Trophoblast cell (in vitro differentiated cells and primary cell): ENCODE measurements around the gene ZNF354C.

Experiments
- DNase-seq, 2 donors: peaks; one replicate each; pipeline ENCODE4 v3.0.0-alpha.2; 2016
- H2AFZ ChIP-seq: 2 replicates; pipeline ENCODE4 v1.6.1; 2013; ENCODE audit warnings: low read length, moderate library complexity, mild to moderate bottlenecking; ENCODE audit not compliant: insufficient read depth, poor library complexity
- H2AK5ac ChIP-seq: 2 replicates; pipeline ENCODE4 v1.6.1; 2013; ENCODE audit warnings: mild to moderate bottlenecking, low read length
- H2BK120ac ChIP-seq: 2 replicates; pipeline ENCODE4 v1.6.1; 2013; ENCODE audit warnings: low read length, mild to moderate bottlenecking, moderate library complexity; ENCODE audit not compliant: insufficient read depth, poor library complexity
- H2BK12ac ChIP-seq: 2 replicates; pipeline ENCODE4 v1.6.1; 2013; ENCODE audit warnings: mild to moderate bottlenecking, low read length, moderate library complexity
- H2BK5ac ChIP-seq: 2 replicates; pipeline ENCODE4 v1.6.1; 2013; ENCODE audit warnings: low read length, low read depth, moderate library complexity, mild to moderate bottlenecking; ENCODE audit not compliant: poor library complexity
- H3K14ac ChIP-seq: 2 replicates; pipeline ENCODE4 v1.6.1; 2013; ENCODE audit warnings: mild to moderate bottlenecking, low read length
- H3K18ac ChIP-seq: 2 replicates; pipeline ENCODE4 v1.6.1; 2013; ENCODE audit warnings: mild to moderate bottlenecking, low read length
- H3K23ac ChIP-seq: 2 replicates; pipeline ENCODE4 v1.6.1; 2013; ENCODE audit warnings: low read length
- H3K27ac ChIP-seq: 2 replicates; pipeline ENCODE4 v1.5.1; 2013; ENCODE audit warnings: low read depth, mild to moderate bottlenecking, inconsistent platforms, low read length, moderate library complexity
- H3K27me3 ChIP-seq: 2 replicates; pipeline ENCODE4 v1.6.1; 2013; ENCODE audit warnings: inconsistent platforms, mild to moderate bottlenecking, low read length, moderate library complexity; ENCODE audit not compliant: insufficient read depth
- H3K36me3 ChIP-seq, 2 experiments: 1 replicate in 1 of 2; 2 replicates in 1 of 2; pipeline ENCODE4 v1.6.1; 2013; ENCODE audit warnings: low read length in 2 of 2, mild to moderate bottlenecking in 2 of 2, moderate library complexity in 1 of 2; ENCODE audit not compliant: insufficient read depth in 2 of 2, control insufficient read depth in 1 of 2
- H3K4ac ChIP-seq: 2 replicates; pipeline ENCODE4 v1.6.1; 2013; ENCODE audit warnings: low read depth, mild to moderate bottlenecking, low read length, moderate library complexity
- H3K4me1 ChIP-seq, 2 experiments: 1 replicate in 1 of 2; 2 replicates in 1 of 2; pipeline ENCODE4 v1.6.1; 2013; ENCODE audit warnings: low read length in 2 of 2, mild to moderate bottlenecking in 2 of 2, moderate library complexity in 1 of 2; ENCODE audit not compliant: insufficient read depth in 2 of 2, control insufficient read depth in 1 of 2
- H3K4me2 ChIP-seq: 2 replicates; pipeline ENCODE4 v1.6.1; 2013; ENCODE audit warnings: inconsistent platforms, mild to moderate bottlenecking, low read length, moderate library complexity
- H3K4me3 ChIP-seq: 2 replicates; pipeline ENCODE4 v1.5.1; 2013; ENCODE audit warnings: mild to moderate bottlenecking, low read depth, low read length, inconsistent platforms
- H3K79me1 ChIP-seq: one replicate; pipeline ENCODE4 v1.6.1; 2013; ENCODE audit warnings: low read length
- H3K79me2 ChIP-seq: 2 replicates; pipeline ENCODE4 v1.6.1; 2013; ENCODE audit warnings: low read length, mild to moderate bottlenecking; ENCODE audit not compliant: control insufficient read depth, insufficient read depth, poor library complexity
- H3K9ac ChIP-seq: 2 replicates; pipeline ENCODE4 v1.6.1; 2013; ENCODE audit warnings: mild to moderate bottlenecking, low read length
- H3K9me3 ChIP-seq: 2 replicates; pipeline ENCODE4 v1.6.1; 2013; ENCODE audit warnings: low read depth, mild to moderate bottlenecking, control low read depth, inconsistent platforms, low read length; ENCODE audit not compliant: insufficient read depth
- H4K12ac ChIP-seq: 2 replicates; pipeline ENCODE4 v1.6.1; 2013; ENCODE audit warnings: low read depth, mild to moderate bottlenecking, low read length, moderate library complexity
- H4K8ac ChIP-seq: 2 replicates; pipeline ENCODE4 v1.6.1; 2013; ENCODE audit warnings: low read depth, mild to moderate bottlenecking, low read length, moderate library complexity
- H4K91ac ChIP-seq: one replicate; pipeline ENCODE4 v1.6.1; 2013; ENCODE audit warnings: low read depth, mild to moderate bottlenecking, low read length, moderate library complexity
- WGBS: extraction: QIAGEN DNeasy Blood & Tissue Kit; methylation state at CpG from one replicate; pipeline ENCODE4 v1.1.7; 2013; ENCODE audit warnings: missing lambda C conversion rate; ENCODE audit not compliant: insufficient read length, insufficient coverage; ENCODE audit errors: extremely low coverage; 5-methylcytosine and 5-hydroxymethylcytosine counted together

Gene ZNF354C

GRCh38 chr5:179124273-179124852 is 64.2 kb downstream of the ZNF354C start:
- Histone ChIP-seq H3K27me3 (no peaks in the 10 kb centered on the region), H3K9me3 (peaks cover 79% of the 10 kb centered on the region), H2AK5ac (no peak overlapping the region), H3K79me1 (no peaks in the 10 kb centered on the region), H3K9ac (no peak overlapping the region), H4K12ac (no peak overlapping the region), H3K27ac (no peak overlapping the region), H3K23ac (no peak overlapping the region), H2BK5ac (no peak overlapping the region), H2BK12ac (no peak overlapping the region), H3K18ac (no peak overlapping the region), H3K4ac (no peak overlapping the region), H3K4me3 (no peak overlapping the region), H3K4me2 (no peak overlapping the region), H4K91ac (no peak overlapping the region), H3K14ac (no peak overlapping the region), H4K8ac (no peak overlapping the region), H2BK120ac (no peak overlapping the region), H3K79me2 (no peaks in the 10 kb centered on the region), H2AFZ (no peak overlapping the region), H3K36me3 (peaks cover 53 to 62% of the 10 kb centered on the region in 2 experiments), H3K4me1 (no peaks in the 10 kb centered on the region)
- DNase-seq = no peak
- no CpG with 5 or more reads among the region's 21 CpGs for WGBS

GRCh38 chr5:179124853-179125788 is 64.9 kb downstream of the ZNF354C start:
- Histone ChIP-seq H3K27ac (no peak overlapping the region), H3K27me3 (no peaks in the 10 kb centered on the region), H2AFZ (no peak overlapping the region), H3K4me3 (no peak overlapping the region), H2BK120ac (no peak overlapping the region), H3K4me1 (no peaks in the 10 kb centered on the region), H3K79me1 (no peaks in the 10 kb centered on the region), H3K9ac (no peak overlapping the region), H2BK5ac (no peak overlapping the region), H4K12ac (no peak overlapping the region), H3K18ac (no peak overlapping the region), H3K23ac (no peak overlapping the region), H4K91ac (no peak overlapping the region), H3K4ac (no peak overlapping the region), H3K36me3 (peaks cover 60 to 69% of the 10 kb centered on the region in 2 experiments), H3K9me3 (peaks cover 78% of the 10 kb centered on the region), H2BK12ac (no peak overlapping the region), H2AK5ac (no peak overlapping the region), H3K4me2 (no peak overlapping the region), H3K14ac (no peak overlapping the region), H3K79me2 (no peaks in the 10 kb centered on the region), H4K8ac (no peak overlapping the region)
- no CpG with 5 or more reads among the region's 43 CpGs for WGBS
- DNase-seq = no peak

- H3K9ac ChIP-seq = no peak overlapping the region
- no peak overlapping the region for H3K4ac ChIP-seq
- H3K4me3 ChIP-seq = no peak overlapping the region
- H3K27me3 ChIP-seq = no peaks in the 10 kb centered on the region
- H3K79me2 ChIP-seq = no peaks in the 10 kb centered on the region
- no peak overlapping the region for H3K18ac ChIP-seq
- no peak overlapping the region for H4K91ac ChIP-seq
- H3K79me1 ChIP-seq = no peaks in the 10 kb centered on the region
- no peak overlapping the region for H4K12ac ChIP-seq
- no peak overlapping the region for H2AK5ac ChIP-seq
- H3K27ac ChIP-seq = no peak overlapping the region
- no peak overlapping the region for H2BK5ac ChIP-seq
- no peak overlapping the region for H2AFZ ChIP-seq
- no peak overlapping the region for H4K8ac ChIP-seq
- H3K14ac ChIP-seq = no peak overlapping the region
- no peaks in the 10 kb centered on the region for H3K4me1 ChIP-seq
- H3K23ac ChIP-seq = no peak overlapping the region
- H3K36me3 ChIP-seq = peaks cover 64 to 73% of the 10 kb centered on the region in 2 experiments
- H2BK120ac ChIP-seq = no peak overlapping the region
- no CpG with 5 or more reads among the region's 25 CpGs for WGBS
- no peak for DNase-seq
- no peak overlapping the region for H2BK12ac ChIP-seq
- peaks cover 77% of the 10 kb centered on the region for H3K9me3 ChIP-seq
- no peak overlapping the region for H3K4me2 ChIP-seq
Observed at GRCh38 chr5:179125789-179126505, 65.8 kb downstream of the ZNF354C start.

DNA sequence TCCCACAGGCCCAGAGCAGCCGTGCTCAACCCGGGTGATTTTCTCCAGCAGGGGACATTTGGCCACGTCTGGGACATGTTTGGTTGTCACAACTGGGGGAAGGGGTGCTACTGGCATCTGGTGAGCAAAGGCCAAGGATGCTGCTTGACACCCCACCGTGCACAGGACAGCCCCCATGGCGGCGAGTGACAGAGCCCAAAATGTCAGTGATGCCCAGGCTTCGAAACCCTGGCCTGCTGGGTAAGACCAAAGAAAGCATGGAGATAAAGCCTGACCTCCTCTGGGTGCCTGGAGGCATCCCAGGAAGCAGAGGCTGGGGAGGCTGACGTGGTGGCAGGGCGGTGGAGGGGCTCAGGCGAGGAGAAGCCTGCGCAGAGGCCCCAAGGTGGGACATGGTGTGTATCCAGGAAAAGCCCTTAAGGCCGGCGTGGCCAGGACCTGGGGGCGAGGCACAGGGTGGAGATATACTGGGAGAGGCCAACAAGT is 66.4 kb downstream of the ZNF354C start:
- H2BK12ac ChIP-seq = no peak overlapping the region
- H2AK5ac ChIP-seq = no peak overlapping the region
- no peak overlapping the region for H3K4me3 ChIP-seq
- no peaks in the 10 kb centered on the region for H3K27me3 ChIP-seq
- no peak overlapping the region for H3K27ac ChIP-seq
- no peak for DNase-seq
- no peaks in the 10 kb centered on the region for H3K79me1 ChIP-seq
- no peak overlapping the region for H4K12ac ChIP-seq
- H3K9ac ChIP-seq = no peak overlapping the region
- H3K18ac ChIP-seq = no peak overlapping the region
- no peak overlapping the region for H2BK120ac ChIP-seq
- no peak overlapping the region for H2AFZ ChIP-seq
- no peak overlapping the region for H2BK5ac ChIP-seq
- H3K4me1 ChIP-seq = no peaks in the 10 kb centered on the region
- H3K14ac ChIP-seq = no peak overlapping the region
- no peak overlapping the region for H3K4me2 ChIP-seq
- H3K36me3 ChIP-seq = peaks cover 62 to 70% of the 10 kb centered on the region in 2 experiments
- H3K9me3 ChIP-seq = peaks cover 71% of the 10 kb centered on the region
- H3K79me2 ChIP-seq = no peaks in the 10 kb centered on the region
- H3K4ac ChIP-seq = no peak overlapping the region
- no peak overlapping the region for H4K8ac ChIP-seq
- no peak overlapping the region for H3K23ac ChIP-seq
- H4K91ac ChIP-seq = no peak overlapping the region
- WGBS = no CpG with 5 or more reads among the region's 14 CpGs
